ENCODE results near the gene URAD.

URAD gene

DNA sequence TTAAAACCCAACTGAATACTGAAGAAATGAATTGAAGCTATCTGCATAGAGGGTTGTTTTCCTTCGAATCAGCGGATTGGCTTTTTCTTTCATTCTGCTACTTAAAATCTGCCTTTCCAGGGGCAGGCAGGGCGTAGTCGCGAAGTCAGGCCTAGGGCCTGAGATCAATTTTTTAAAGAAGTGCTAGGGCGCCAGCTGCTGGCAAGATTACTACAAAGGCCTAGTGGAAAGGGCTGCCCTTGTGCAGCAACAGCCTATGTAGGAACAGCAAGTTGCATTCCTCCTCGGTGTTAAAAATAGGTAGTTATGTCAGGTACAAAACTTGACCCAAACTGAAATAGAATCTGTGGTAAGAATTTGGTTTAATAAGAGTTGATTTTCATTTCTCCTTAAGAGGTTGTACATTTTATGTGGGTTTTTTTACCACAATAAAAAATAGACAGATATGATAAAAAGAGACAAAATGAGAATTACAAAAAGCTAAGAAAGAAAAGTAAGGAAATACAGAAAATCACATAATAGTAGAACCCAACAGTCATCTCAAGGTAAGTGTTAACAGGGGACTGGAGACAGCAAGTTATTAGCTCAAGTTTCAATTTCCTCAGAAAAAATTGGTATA is 9.5 kb upstream of the URAD start:
- DNase-seq: peak; percentile 16

DNA sequence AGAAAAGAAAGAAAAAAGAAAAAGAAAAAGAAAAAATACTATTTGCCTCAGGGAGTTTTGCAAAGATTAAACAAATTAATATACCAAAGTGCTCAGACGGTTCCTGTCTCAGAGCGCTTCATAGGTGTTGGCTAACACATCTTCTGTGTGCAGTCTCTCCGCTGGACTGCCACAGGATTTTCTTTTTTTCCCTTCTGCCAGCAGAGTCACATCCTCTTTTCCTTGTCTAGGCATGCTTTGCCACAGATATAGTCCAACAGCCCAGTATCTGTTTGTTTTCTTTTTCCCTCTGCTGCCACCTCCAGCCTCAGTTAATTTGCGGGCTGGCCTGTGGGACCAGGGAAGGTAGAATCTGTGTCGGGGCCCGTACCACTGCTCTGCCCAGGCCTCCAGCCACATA is 3.4 kb upstream of the URAD start:
- no peak for DNase-seq

DNA sequence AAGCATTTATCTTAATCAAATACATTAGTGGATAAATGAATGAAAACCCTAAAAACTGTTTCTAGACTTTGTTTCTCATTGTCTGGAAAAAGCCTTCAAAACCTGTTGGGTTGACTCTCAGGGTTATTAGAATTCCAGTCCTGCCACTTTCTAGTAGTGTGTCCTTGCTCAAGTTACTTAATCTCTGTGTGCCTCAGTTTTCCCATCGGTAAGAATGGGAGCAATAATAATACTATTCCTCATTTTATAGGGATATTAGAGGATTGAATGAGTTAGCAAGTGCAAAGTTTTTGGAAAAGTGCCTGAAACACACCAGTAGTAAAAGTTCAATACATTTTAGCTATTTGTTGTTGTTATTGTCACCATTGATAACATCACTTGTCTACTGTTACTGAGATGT is 2.9 kb downstream of the URAD start:
- no peak for DNase-seq

DNA sequence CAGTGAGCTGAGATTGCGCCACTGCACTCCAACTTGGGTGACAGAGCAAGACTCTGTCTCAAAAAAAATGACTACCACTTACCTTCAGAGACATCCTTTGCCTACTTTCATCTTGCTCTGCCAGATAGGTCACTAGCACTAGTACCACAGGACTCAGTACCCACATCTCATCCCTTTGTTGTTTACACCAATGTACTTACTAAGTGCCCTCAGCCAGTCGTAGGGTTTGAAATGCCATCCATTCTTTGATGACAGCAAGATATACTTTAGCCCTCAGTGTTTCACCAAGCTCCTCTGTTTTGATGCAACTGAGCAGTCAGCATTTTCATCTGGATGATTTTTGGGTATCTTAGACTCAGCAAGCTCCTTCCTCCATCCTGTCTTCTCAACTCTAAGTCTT is 6.1 kb downstream of the URAD start:
- no peak for DNase-seq

DNA sequence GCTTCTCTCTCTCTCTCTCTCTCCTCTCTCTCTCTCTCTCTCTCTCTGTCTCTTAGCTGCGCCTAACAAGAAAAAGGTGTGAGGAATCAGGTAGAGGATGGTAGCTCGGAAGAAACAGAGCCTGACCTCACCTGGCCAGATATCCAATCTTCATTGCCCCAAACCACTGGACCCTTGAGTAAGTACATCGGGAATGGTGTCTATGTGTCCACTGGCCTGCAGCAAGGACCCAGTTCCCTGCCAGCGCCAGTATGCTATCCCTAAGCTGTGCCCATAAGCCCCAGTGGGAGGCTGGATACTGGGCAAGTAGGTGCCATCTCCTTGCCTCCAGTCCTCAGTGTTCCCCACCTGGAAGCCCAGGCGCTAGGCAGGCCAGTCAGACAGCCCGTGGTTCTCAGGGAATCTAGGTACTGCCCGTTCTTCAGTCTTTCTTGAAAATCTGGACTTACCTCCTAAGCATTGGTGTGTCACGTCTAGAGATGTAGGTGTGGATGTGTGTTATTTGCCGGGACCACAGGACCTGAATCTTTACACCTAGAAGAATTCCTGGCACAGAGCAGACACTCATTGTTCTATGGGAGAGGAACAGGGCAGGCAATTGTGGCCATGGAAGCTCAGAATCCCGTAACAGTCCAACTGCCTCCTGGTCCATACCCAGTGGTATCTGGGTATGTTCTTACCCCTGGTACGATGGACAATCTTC is 7.3 kb downstream of the URAD start:
- no peak for DNase-seq

DNA sequence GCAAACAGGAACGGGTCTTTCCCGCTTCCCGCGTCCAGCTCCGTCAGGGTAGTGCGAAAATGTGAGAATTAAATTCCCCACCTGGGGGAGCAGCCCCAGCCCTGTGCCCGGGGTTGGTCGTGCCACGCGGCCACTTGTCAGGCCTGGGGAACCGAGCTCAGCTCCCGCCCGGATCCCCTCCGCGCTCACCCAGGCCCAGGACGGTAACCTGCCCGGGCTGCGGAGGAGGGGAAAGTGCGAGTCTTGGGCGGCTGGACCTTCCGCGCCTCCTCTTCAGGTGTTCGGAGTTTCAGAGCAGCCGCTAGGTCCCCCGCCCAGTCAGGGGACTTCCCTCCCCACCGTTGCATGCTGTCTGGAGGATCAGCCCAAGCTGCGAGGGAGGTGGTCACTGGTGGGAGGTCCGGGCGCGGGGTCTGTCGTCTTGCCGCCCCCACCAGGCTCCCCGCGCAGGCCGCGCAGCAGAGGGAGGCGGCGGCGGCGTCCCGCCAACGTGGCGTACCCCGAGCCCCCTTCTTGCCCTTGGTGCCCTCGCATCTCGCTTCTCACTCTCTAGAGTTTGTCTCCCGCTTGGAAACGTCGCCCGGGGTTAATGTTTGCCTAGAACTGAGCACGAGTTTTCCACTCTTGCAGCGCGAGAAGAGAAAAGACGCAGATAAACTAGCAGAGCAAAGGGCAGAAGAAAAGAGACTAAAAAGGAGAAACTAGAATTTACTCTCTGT is 8.1 kb downstream of the URAD start:
- no peak for DNase-seq

DNA sequence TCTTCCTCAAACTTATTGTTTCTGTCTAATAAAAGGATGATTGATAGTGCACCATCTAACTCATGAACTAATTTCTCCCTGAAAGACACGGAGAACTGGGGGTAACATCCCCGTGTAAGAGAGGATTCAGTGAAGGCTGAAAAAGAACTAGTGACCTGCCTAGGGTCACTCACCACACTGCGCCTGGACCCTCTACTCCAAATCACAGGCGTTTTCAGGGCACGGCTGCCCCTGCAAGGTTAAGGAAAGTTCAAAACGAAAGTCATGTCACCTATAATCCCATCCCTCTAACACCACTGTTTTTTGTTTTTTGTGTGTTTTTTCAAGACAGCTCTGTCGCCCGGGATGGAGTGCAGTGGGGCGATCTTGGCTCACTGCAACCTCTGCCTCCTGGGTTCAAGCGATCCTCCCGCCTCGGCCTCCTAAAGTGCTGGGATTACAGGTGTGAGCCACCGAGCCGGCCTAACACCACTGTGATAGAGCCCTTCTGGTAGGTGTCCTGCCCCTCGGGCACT is 8.7 kb downstream of the URAD start:
- DNase-seq: no peak

DNA sequence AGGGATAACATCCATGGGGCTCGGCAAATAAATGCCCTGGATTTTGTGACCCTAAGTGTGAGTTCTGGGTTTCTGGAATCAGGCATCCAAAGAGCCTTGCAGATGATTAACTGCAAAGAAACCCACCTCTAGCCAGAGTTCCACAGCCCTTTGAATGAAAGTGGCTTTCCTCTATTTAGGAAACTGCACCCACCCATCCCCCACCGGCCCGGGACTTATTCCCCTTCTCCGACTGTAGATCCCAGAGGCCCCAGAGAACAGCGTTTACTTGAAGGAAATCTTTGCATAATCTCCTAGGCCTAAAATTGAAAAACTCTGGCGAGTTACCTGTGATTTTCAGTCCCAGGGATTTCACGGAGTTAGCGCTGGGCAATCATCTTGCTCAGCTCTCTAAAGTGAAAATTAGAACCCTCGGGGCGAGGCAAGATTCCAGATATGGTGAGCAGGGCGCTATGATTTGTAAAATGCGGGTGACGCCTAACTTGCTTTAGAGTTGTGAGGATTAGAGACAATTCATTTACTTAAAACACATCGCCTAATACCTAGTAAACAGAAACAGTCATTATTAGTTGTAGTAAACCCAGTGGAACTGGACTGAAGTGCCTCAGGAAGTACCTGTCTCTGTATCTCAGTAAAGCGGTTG is 9.4 kb downstream of the URAD start:
- DNase-seq: no peak

DNA sequence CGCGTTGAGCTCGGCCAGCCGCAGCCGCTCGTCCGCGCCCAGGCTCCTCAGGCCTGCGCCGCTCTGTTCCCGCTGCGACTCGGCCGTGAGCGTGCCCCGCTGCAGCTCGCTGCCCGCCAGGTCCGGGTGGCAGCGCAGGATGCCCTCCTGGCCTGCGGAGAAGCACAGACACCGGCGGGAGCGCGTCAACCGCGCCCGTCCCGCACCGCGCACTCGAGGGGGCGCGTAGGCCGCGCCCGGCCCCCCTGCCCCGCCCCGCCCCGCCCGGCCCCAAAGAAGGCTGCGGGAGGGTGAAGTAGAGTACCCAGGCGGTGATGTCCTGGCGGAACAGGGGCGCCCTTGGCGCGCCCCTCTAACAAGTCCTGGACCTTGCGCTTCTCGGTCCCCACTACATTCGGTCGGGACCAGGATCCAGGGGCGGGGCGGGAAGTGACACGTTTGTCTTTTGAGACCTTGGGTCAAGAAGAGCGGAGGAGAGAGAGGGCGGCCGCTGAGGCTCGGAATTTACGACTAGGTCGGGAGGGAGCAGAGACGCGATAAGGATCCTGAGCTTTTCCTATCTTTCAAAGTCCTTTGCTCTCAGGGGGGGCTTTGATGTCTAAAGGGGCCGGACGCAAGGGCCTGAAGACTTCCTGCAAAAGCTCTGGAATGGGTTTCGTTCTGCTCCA is 10.1 kb downstream of the URAD start:
- no peak for DNase-seq

DNA sequence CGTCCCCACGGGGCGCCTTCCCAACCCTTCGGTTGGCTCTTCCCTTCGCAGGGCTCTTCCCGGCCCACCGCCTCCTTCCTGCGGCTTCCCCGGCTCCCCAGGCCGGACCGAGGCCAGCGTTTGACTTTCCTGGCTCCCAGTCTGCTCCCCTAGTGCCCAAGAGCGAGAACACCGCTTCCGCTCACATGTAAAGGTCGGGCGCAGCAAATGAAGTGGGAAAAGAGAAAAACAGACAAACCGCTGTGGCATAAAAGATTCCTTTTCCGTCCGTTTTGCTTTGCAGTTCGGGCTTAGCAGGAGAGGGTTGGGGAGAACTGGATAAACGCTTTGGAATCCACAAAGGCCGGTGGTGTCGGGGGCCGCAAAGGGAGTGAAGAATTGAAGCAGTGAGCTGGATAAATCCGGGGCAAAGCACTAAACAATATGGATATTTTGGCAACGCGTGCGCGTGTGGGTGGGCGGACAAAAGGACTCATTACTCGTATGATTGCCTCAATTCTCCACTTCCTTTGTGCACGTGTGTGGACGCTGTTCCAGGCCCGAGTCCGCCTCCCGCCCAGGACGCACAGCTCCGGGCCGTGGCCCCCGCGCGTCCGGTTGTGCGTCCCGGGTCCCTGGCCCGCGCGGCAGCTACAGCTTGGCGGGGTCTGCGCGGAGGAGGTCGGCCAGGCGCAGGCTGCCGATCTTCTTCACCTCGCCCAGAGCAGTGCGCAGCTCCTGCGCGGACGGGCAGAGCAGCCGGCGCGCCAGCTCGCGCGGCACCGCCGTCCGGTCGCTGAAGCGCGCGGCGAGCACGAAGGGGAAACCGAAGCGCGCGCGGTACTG is 10.8 kb downstream of the URAD start:
- no peak for DNase-seq

DNA sequence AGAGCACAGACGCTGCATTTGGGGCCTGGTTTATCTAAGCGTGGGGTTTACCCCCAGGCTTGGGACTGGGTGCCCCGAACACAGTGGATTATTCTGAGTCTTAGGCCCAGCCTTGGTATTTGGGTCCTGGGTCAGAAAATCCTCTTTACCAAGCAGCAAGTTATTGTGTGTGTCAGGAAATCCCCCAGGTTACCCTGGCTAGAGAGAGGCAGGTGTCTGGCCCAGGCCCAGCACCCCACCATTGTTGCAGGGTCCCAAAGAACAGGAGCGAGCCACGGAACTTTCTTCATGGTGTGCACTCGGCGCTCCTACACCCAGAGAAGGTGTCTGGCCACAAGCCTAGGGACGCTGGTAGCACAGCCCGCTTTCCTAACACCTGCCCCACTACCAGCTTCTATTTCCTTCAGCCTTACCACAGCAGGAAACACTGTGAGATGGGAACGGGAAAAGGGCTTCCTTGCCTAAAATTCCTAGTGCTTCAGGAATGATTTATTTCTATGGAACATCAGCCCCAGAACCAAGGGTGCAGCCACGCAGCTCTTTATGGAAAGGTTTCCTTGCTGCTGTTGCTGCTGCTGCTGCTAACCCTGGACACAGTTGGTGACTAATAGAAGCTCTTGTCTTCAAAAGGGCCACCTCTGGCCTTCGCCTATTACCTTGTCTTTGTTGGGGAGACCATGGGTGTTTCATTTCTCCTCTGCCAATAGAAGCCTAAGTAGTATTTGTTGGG is 12.0 kb downstream of the URAD start:
- DNase-seq: no peak

DNA sequence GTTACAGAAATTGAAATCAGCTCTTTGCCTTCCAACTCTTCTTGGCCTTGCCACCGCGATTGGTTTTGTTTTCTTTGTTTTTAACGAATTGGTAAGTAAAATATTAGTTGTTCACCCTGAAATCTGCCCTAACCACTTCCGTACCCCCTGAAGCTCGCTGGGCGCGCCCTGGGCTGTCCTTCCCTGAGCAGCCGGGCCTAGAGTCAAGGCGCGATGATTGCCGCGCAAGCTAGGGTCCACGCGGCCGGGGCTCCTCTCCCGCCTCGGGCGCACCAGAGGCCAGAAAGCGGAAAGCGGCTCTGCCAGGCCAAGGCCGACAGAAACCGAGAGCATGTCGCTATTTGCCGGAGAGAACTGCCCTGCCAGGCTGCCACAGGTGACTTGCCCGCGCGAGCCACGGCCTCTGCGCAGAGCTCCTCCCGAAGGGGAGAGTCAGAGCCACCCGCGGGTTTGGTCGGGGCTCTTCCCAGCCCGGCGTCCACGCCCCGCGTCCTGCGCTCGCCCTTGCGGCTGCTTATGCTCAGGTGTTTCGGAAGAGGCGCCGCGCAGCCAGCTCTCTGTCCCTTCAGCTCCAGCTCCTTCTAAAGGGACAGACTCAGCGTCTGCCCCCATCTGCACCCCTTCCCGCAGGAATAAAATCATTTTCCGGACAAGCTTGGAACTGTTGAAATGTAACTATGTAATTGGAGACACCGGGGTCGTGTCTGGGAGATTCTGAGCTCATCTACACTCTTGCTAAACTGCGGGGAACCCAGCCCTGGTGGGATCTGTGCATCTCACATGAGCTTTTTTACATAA is 12.7 kb downstream of the URAD start:
- DNase-seq: no peak

DNA sequence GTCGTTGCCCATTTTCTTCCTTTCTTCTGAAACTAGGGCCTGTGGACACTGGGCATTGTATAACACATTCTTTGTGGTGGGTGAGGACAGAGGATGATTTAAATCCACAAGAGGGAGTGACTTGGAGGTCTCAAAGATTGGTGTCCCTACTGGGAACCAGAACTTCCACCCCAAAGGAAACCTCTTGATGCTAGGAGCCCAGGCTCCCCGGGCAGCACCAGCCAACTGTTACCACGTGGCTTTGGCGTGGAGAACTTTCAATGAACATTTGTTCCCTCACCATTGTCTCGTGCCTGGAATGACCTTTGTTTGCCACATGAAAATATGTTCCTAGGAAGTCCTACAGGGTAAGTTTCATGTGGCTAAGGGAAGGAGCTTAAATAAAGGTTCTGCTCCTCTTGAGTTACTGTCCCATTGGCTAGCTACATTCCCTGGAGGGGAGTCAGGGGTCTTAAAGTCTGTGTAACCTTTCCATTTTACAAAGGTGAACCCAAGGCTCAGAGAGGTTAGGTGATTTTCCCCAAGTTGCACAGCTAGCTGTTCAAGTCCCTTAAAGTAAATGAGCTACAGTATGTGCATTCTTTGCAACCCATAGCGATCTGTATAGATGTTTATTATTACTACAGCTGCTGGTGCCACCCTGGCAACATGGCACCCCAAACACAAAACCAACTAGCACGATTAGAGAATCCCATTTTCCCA is 14.4 kb downstream of the URAD start:
- DNase-seq: no peak

DNA sequence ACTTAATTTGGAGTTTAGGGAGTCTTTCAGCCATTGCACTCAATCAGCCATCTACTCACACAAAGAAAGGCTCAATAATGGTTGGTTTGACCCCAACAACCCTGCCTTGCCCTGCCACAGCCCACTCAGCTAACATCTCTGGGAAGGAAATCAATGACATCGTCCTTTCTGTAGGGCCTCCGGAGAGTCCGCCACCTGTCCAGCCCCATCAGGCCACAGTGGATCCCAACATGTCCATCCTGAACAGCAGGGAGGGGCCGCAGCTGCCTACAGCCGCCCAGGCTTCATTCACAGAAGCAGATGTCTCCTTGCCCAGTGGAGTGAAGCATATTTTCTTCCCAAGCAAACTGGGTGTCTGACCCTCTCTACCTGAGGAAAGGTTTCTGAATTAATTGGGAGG is 15.2 kb downstream of the URAD start:
- no peak for DNase-seq

DNA sequence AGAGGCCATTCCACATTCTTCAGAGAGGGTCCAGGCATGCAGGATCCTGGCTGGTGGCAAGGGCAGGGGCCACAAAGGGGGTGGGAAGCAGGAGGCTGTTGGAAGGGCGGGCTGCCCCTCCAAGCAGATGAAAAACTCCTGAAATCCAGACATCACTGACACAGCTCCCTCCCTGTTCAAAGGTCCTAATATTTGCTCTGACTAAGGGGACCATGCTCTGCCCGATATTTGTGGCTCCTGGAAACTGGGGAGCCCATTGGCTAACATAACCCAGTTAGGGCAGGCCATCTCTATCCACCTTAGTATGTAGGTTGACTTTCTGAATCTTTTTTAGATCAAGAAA is 16.0 kb downstream of the URAD start:
- no peak for DNase-seq

DNA sequence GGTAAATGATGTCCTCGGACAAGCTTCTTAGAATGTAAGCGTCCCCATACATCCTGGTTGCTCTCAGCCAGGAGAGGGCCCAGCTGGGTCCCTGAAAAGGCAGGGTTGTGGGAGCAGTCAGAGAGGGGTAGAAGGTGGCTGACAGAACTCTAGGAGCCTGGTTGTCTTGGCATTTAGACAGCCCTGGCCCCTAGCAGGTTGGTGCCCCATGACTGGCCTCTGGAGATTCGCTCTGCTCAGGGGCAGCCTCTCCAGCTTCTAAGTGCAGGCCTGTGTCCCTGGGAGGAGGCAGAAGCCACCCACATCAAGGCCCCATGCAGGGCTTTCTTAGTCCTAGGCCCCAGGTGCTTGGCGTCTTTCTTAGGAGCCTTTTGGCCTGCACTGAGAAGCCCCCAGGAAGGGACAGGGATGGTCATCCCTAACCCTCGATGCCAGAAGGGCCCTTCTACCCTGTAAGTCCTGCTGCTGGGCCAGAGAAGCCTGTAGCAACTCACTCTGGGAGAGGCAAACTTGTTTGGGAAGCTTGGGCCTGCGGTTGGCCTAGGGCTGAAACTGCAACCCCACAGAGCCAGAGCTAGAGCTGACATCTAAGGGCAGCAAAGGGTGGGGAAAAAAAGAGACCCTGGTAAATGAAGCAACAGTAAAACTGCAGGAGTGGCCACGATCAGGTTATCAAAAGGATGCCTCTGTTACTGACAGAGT is 16.6 kb downstream of the URAD start:
- DNase-seq: no peak

DNA sequence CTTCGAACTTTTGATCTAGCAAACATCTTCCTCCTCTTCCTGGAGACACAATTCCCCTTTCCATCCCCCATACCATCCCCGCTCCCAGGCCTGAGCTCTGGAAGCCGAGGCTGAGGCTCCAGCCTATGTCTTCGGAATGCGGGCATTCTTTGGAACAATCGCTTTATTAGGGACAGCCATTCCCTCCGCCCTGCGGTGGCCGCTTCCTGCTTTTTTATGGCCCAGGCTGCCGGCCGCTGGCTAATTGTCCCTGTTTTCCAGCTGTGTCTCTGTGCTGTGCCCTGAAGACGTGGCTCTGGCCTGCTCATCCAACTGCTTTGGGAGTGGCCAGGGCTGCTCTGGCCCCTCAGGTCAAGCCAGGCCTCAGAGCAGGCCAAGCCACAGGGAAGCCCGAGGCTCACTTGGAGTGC is 17.3 kb downstream of the URAD start:
- DNase-seq: no peak

DNA sequence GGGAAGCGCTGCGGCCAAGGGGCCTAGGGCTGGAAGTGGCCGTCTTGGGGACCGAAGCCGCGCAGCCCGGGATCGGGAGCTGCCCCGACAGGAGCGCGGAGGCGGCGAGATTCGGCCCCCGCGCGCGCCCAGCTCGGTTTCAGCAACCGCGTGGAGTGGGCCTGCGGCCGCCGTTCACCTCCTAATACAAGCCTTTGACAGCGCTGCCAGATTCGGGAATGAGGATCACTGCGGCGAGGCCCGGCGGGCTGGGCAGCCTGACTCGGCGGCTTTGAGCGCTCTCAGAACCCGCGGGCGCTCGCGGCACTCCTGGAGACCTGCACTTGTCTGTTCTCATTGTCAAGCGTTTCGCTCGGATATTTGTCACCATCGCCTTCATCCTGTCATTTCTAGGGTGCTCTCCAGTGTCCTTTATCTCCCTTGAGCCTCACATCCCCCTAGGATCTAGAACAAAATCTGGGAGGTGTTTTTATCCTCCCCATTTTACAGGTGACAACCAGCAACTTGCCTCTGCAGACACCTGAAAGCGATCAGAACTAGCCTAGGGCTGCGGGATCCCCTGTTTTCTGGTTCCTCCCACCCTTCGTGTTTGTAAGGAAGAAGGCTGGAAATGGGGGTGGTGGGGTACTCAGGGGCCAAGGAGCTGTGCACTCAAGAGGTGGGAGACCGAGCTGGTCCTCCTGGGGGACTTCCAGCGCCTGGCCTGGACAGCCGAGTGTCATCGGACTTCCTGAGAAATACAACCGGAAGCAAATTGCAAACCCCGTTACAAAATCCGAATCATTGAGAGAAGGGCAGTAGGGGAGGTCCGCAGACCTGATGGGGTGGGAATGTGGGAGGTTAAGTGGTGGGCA is 17.9 kb downstream of the URAD start:
- no peak for DNase-seq
